HG02870 (cell line): ENCODE data around the gene FAM13A.
"Not testable (repeated sequence)": the region's sequence is repeated elsewhere in the genome, so short reads cannot be mapped to it uniquely, and the experiment has no call there.

Source experiments
- ATAC-seq: cut with Tn5 transposase; IDR thresholded peaks from one replicate; pipeline ENCODE4 v1.9.1; 2021; ENCODE audit warnings: mild to moderate bottlenecking, moderate library complexity; ENCODE audit not compliant: unreplicated experiment

The FAM13A gene

GRCh38 chr4:88964450-88964849 lies 92.5 kb downstream of the FAM13A start:
- ATAC-seq = no peak

GRCh38 chr4:88963817-88964216 lies 93.2 kb downstream of the FAM13A start:
- ATAC-seq = no peak

GRCh38 chr4:88962396-88962795 lies 94.6 kb downstream of the FAM13A start:
- ATAC-seq = no peak

GRCh38 chr4:88960576-88960975 lies 96.4 kb downstream of the FAM13A start:
- ATAC-seq = no peak

GRCh38 chr4:88958080-88958479 lies 98.9 kb downstream of the FAM13A start:
- no peak for ATAC-seq

- no peak for ATAC-seq
Measured at GRCh38 chr4:88957570-88957969, 99.4 kb downstream of the FAM13A start.

GRCh38 chr4:88955580-88956380 lies 101.2 kb downstream of the FAM13A start:
- no peak for ATAC-seq

GRCh38 chr4:88953400-88953799 lies 103.6 kb downstream of the FAM13A start:
- ATAC-seq = no peak

- no peak for ATAC-seq
Measured at GRCh38 chr4:88952081-88952480, 104.9 kb downstream of the FAM13A start.

GRCh38 chr4:88949605-88950004 lies 107.4 kb downstream of the FAM13A start:
- ATAC-seq = no peak

- no peak for ATAC-seq
Measured at GRCh38 chr4:88940506-88940905, 116.5 kb downstream of the FAM13A start.

- ATAC-seq = no peak
Measured at GRCh38 chr4:88939697-88940096, 117.3 kb downstream of the FAM13A start.

GRCh38 chr4:88938138-88938537 lies 118.8 kb downstream of the FAM13A start:
- ATAC-seq = no peak

GRCh38 chr4:88937081-88937480 lies 119.9 kb downstream of the FAM13A start:
- no peak for ATAC-seq

- ATAC-seq = no peak
Measured at GRCh38 chr4:88933414-88934160, 123.4 kb downstream of the FAM13A start.

- no peak for ATAC-seq
Measured at GRCh38 chr4:88928852-88929251, 128.1 kb downstream of the FAM13A start.

- ATAC-seq = no peak
Measured at GRCh38 chr4:88927420-88927819, 129.6 kb downstream of the FAM13A start.

GRCh38 chr4:88919056-88919455 lies 137.9 kb downstream of the FAM13A start:
- ATAC-seq = no peak

- ATAC-seq = not testable (repeated sequence)
Measured at GRCh38 chr4:88913181-88913580, 143.8 kb downstream of the FAM13A start.

- ATAC-seq = no peak
Measured at GRCh38 chr4:88911246-88912212, 145.5 kb downstream of the FAM13A start.

- ATAC-seq = no peak
Measured at GRCh38 chr4:88910101-88910500, 146.9 kb downstream of the FAM13A start.
